GM12878 (cell line): ENCODE results near the gene ZNF222. TPM values are rescaled to one million over a fixed set of nuclear protein-coding genes. Genes with fewer than 3 reads are reported as not detected.

ENCODE experiments used
- ATAC-seq: fragments of 200-7000 bp; cut with Tn5 transposase; 3 replicates; pipeline ENCODE4 v1.9.1; 2020; ENCODE audit warnings: mild to moderate bottlenecking, moderate library complexity
- BruUV-seq: library from RNA; stranded (reverse); fragments of 400-500 nt; replicated peaks from 2 replicates; lab custom pipeline; 2021; lab: Mats Ljungman, UMichigan
- CTCF ChIA-PET: fragments of 300-600 bp; sonication (Branson Sonifier 250); formaldehyde crosslinking; extraction: SDS; loops from one replicate; lab custom pipeline; 2021; ENCODE audit warnings: inconsistent platforms; lab: Yijun Ruan, JAX
- POLR2A ChIA-PET: fragments of 350-600 bp; formaldehyde crosslinking; extraction: SDS; loops from one replicate; lab custom pipeline; 2021; ENCODE audit warnings: inconsistent platforms; lab: Charles Lee
- RAD21 ChIA-PET: fragments of 300-600 bp; sonication (Branson Sonifier 250); formaldehyde crosslinking; loops from one replicate; lab custom pipeline; 2023; ENCODE audit warnings: antibody characterized with exemption; ENCODE audit not compliant: unreplicated experiment; lab: Charles Lee
- SMC1A ChIA-PET: fragments of 300-600 bp; sonication (Branson Sonifier 250); formaldehyde crosslinking; loops from one replicate; lab custom pipeline; 2023; ENCODE audit not compliant: unreplicated experiment, uncharacterized antibody; lab: Charles Lee
- DNase-seq: peaks from one replicate; pipeline ENCODE4 v3.0.0-alpha.2; 2011; ENCODE audit warnings: low read depth, low spot score
- FAIRE-seq: peaks from 3 replicates; lab custom pipeline; 2011; peaks lifted over from hg19 to GRCh38; lab: Jason Lieb, UNC
- H2AFZ ChIP-seq: 2 replicates; pipeline ENCODE4 v1.6.0; 2011; ENCODE audit warnings: low read depth, low read length, control low read depth; ENCODE audit not compliant: control insufficient read depth
- H3K27ac ChIP-seq: 2 replicates; pipeline ENCODE4 v1.5.1; 2011; ENCODE audit warnings: control low read depth; ENCODE audit not compliant: control insufficient read depth, insufficient read depth
- H3K27me3 ChIP-seq, 2 experiments: replicated peaks in 1 of 2; 2 replicates each; pipeline versions ENCODE4 v1.6.0 to v1.6.1; 2011; ENCODE audit warnings: low read length in 1 of 2; ENCODE audit not compliant: control insufficient read depth in 2 of 2, insufficient read depth in 2 of 2
- H3K36me3 ChIP-seq, 2 experiments: 2 replicates each; pipeline ENCODE4 v1.5.1; 2011; ENCODE audit warnings: low read length in 1 of 2; ENCODE audit not compliant: control insufficient read depth in 2 of 2, insufficient read depth in 2 of 2
- H3K4me1 ChIP-seq: 2 replicates; pipeline ENCODE4 v1.6.1; 2011; ENCODE audit warnings: mild to moderate bottlenecking, low read length, moderate library complexity, mixed read lengths; ENCODE audit not compliant: control insufficient read depth, insufficient read depth
- H3K4me2 ChIP-seq: 2 replicates; pipeline ENCODE4 v1.6.0; 2011; ENCODE audit warnings: control low read depth; ENCODE audit not compliant: control insufficient read depth, insufficient read depth
- H3K4me3 ChIP-seq: fragments of 200-600 bp; sonication (generic); 2 replicates; pipeline ENCODE4 v1.5.1; 2016
- H3K79me2 ChIP-seq: 2 replicates; pipeline ENCODE4 v1.6.0; 2011; ENCODE audit warnings: low read length; ENCODE audit not compliant: control insufficient read depth, insufficient read depth
- H3K9ac ChIP-seq: 2 replicates; pipeline ENCODE4 v1.8.0; 2011; ENCODE audit warnings: low read length, control low read depth, mixed read lengths; ENCODE audit not compliant: control insufficient read depth, insufficient read depth
- H3K9me3 ChIP-seq: replicated peaks from 3 replicates; pipeline ENCODE4 v1.5.1; 2011; ENCODE audit warnings: mild to moderate bottlenecking, low read length; ENCODE audit not compliant: control insufficient read depth, insufficient read depth
- H4K20me1 ChIP-seq: 2 replicates; pipeline ENCODE4 v1.6.0; 2011; ENCODE audit not compliant: control insufficient read depth, insufficient read depth
- IRF5 ChIP-seq: fragments of 450-650 bp; IDR thresholded peaks from 2 replicates; pipeline ENCODE4 v1.6.1; 2017; ENCODE audit warnings: borderline replicate concordance
- KDM1A ChIP-seq: fragments of 200-600 bp; sonication (generic); IDR thresholded peaks from 2 replicates; pipeline ENCODE4 v1.6.1; 2016; ENCODE audit warnings: borderline replicate concordance
- MEF2A ChIP-seq: IDR thresholded peaks from 2 replicates; pipeline ENCODE4 v1.6.1; 2011; ENCODE audit warnings: low read depth, mild to moderate bottlenecking, low read length, moderate library complexity; ENCODE audit not compliant: insufficient read depth
- SP1 ChIP-seq: IDR thresholded peaks from one replicate; pipeline ENCODE4 v1.6.1; 2011; ENCODE audit warnings: low read depth, low read length
- TBL1XR1 ChIP-seq: IDR thresholded peaks from 2 replicates; pipeline ENCODE4 v1.6.1; 2012; ENCODE audit warnings: low read depth, low read length, improper control_type of control experiment
- TCF12 ChIP-seq: IDR thresholded peaks from 2 replicates; pipeline ENCODE4 v1.6.1; 2011; ENCODE audit warnings: low read depth, mild to moderate bottlenecking, low read length
- USF1 ChIP-seq: IDR thresholded peaks from 2 replicates; pipeline ENCODE4 v1.6.1; 2011; ENCODE audit warnings: borderline replicate concordance, low read depth, mild to moderate bottlenecking, moderate library complexity, mixed read lengths, low read length; ENCODE audit not compliant: insufficient read depth; ENCODE audit errors: extremely low read length
- ZNF207 ChIP-seq: fragments of 450-650 bp; IDR thresholded peaks from 2 replicates; pipeline ENCODE4 v1.6.1; 2014; ENCODE audit warnings: antibody characterized with exemption, mild to moderate bottlenecking, borderline replicate concordance
- WGBS: methylation state at CpG from one replicate; pipeline ENCODE4 v1.1.6; 2016; ENCODE audit warnings: low lambda C conversion rate; ENCODE audit not compliant: insufficient replicate concordance, insufficient coverage; ENCODE audit errors: missing lambda C conversion rate; 5-methylcytosine and 5-hydroxymethylcytosine counted together
- in situ Hi-C: fragments of 300-500 bp; cut with MboI; formaldehyde crosslinking; loops from 9 replicates; pipeline ENCODE4 v1.14.3; 2018; ENCODE audit warnings: mixed read lengths
- intact Hi-C: fragments of 100-400 bp; cut with micrococcal nuclease; formaldehyde crosslinking; loops from one replicate; pipeline ENCODE4 v1.14.2; 2022; ENCODE audit not compliant: unreplicated experiment
- polyA plus RNA-seq, 11 experiments: library from polyadenylated mRNA; depleted of rRNA in 4 of 11; unstranded in 6 of 11; stranded (reverse) in 5 of 11; fragments of >200 nt; fragmentation: Nextera tagmentation in 4 of 11; fragmentation: Illumina TruSeq in 1 of 11; extraction: Ambion mirVana in 4 of 11; extraction: Trizol in 1 of 11; gene quantifications; 1 replicate in 1 of 11; 2 replicates in 10 of 11; pipeline versions ENCODE4 v1.2.1 to v1.2.3, GENCODE V29; 2011 to 2016; ENCODE audit warnings: inconsistent platforms in 2 of 11, missing spikeins in 2 of 11, low read depth in 1 of 11
- total RNA-seq, 4 experiments: library from RNA; depleted of rRNA in 3 of 4; stranded (reverse); fragments of >200 nt in 3 of 4; fragmentation: Illumina TruSeq in 1 of 4; extraction: Trizol in 1 of 4; gene quantifications; 2 replicates each; pipeline versions ENCODE4 v1.2.1 to v1.2.3, GENCODE V29; 2013 to 2021
- TF ChIP-seq, protein P1 (sequence below): fragments of 450-650 bp; IDR thresholded peaks from 2 replicates; pipeline ENCODE4 v1.6.1; 2018; ENCODE audit warnings: borderline replicate concordance, mild to moderate bottlenecking; ENCODE audit not compliant: partially characterized antibody

Gene ZNF222
- total and polyA plus RNA-seq, 10 of the 15 experiments (the other 5 are each of a cell fraction or from before 2014, with no cell fraction given), result 2.3 to 5.9 (median 4.2) TPM

DNA sequence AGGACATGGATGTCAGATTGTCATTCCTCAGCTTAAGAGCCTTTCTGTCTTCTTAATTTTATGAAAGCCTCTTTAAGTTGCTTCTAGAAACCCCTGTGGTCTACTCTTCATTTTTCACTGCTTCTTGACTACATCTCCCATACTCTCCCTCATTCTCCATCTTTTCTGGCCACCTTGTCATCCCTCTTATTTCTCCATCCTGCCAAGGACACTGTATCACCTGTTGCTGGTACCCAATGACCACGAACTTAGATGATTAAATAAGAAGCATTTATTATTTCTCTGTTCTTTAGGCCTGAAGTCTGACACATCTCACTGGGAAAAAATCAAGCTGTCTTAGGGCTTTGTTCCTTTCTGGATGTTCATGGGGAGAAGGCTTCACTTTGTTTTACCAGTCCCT, 35.9 kb downstream of the ZNF222 start:
- Histone ChIP-seq H4K20me1 (no peaks in the 10 kb centered on the region), H3K9me3 (peaks cover 3% of the 10 kb centered on the region; the same call in 2 of the 3 replicates), H2AFZ (no peak overlapping the region), H3K4me3 (no peak overlapping the region), H3K79me2 (no peaks in the 10 kb centered on the region), H3K36me3 (no peaks in the 10 kb centered on the region; a peak in 1 of 4 replicates), H3K4me1 (no peaks in the 10 kb centered on the region), H3K4me2 (no peak overlapping the region), H3K27me3 (no peaks in the 10 kb centered on the region), H3K9ac (no peak overlapping the region), H3K27ac (no peak overlapping the region)
- ChIA-PET POLR2A (no interaction called here), RAD21 (no interaction called here), CTCF (no interaction called here), SMC1A (no interaction called here)
- no peak for ATAC-seq
- 0% methylated on average over 1 of the region's 1 CpG for WGBS
- in situ Hi-C loops (no loop called here), intact Hi-C loops (no loop called here)
- no TSS peak for BruUV-seq
- TF ChIP-seq KDM1A (no peak), SP1 (no peak), ZNF207 (no peak), IRF5 (no peak), TBL1XR1 (no peak), MEF2A (no peak), USF1 (no peak), TCF12 (no peak)
- TF ChIP-seq, protein P1, sequence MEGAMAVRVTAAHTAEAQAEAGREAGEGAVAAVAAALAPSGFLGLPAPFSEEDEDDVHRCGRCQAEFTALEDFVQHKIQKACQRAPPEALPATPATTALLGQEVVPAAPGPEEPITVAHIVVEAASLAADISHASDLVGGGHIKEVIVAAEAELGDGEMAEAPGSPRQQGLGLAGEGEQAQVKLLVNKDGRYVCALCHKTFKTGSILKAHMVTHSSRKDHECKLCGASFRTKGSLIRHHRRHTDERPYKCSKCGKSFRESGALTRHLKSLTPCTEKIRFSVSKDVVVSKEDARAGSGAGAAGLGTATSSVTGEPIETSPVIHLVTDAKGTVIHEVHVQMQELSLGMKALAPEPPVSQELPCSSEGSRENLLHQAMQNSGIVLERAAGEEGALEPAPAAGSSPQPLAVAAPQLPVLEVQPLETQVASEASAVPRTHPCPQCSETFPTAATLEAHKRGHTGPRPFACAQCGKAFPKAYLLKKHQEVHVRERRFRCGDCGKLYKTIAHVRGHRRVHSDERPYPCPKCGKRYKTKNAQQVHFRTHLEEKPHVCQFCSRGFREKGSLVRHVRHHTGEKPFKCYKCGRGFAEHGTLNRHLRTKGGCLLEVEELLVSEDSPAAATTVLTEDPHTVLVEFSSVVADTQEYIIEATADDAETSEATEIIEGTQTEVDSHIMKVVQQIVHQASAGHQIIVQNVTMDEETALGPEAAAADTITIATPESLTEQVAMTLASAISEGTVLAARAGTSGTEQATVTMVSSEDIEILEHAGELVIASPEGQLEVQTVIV, result no peak
- FAIRE-seq, result no peak
- no peak for DNase-seq
